ENCODE measurements around the gene TAS2R7.

The TAS2R7 gene

DNA sequence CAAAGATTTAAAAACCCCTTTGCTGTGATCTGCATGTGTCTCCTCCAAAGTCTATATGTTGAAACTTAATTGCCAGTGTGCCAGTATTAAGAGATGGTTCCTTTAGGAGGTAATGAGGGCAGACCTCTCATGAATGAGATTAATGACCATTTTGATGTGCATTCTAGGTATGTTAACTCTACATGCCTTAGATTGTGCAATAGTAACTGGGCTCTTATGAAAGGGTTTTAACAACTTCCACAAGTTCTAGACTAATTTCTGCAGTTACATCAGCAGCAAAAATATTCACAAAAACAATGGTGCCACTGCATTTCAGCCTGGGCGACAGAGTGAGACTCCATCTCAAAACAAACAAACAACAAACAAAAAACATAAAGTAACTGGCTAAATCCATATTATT lies 27.6 kb upstream of the TAS2R7 start:
- no peak for DNase-seq (ENCODE audit: low read depth)
- TF ChIP-seq, protein P1, sequence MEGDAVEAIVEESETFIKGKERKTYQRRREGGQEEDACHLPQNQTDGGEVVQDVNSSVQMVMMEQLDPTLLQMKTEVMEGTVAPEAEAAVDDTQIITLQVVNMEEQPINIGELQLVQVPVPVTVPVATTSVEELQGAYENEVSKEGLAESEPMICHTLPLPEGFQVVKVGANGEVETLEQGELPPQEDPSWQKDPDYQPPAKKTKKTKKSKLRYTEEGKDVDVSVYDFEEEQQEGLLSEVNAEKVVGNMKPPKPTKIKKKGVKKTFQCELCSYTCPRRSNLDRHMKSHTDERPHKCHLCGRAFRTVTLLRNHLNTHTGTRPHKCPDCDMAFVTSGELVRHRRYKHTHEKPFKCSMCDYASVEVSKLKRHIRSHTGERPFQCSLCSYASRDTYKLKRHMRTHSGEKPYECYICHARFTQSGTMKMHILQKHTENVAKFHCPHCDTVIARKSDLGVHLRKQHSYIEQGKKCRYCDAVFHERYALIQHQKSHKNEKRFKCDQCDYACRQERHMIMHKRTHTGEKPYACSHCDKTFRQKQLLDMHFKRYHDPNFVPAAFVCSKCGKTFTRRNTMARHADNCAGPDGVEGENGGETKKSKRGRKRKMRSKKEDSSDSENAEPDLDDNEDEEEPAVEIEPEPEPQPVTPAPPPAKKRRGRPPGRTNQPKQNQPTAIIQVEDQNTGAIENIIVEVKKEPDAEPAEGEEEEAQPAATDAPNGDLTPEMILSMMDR (IDR thresholded peaks at IDR 0.05; ENCODE audit: insufficient read depth, low read depth, low read length, missing control alignments): no peak
- H3K4me3 ChIP-seq (ENCODE audit: low read depth, low read length): no peak overlapping the region

DNA sequence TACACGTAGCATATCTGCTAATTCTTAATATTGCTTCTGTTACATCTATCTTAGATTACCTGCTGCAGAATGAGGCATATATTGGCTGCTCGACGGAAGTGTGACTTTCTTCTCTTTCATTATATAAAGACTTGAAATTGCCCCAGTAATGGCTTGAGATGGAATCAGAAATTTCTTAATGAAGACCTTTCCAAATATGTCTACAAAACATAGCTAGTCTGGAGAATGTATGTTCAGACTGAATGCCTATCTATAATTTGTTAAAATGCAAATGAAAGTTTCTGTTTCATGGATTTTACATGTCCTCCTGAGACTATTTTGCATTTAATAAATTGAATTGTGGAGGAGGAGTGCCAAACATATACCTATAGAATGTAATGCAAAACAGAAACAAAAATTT lies 23.8 kb upstream of the TAS2R7 start, which contains the start of gene TAS2R10:
TAS2R10 (minus strand) TSS at position 101 of the 400 bp plus-strand sequence; CDS start at position 12, 89 bp downstream.
- TF ChIP-seq, protein P1 (IDR thresholded peaks at IDR 0.05; ENCODE audit: insufficient read depth, low read depth, low read length, missing control alignments): no peak
- DNase-seq (ENCODE audit: low read depth): no peak
- H3K4me3 ChIP-seq (ENCODE audit: low read depth, low read length): no peak within 1 kb of the TSS

DNA sequence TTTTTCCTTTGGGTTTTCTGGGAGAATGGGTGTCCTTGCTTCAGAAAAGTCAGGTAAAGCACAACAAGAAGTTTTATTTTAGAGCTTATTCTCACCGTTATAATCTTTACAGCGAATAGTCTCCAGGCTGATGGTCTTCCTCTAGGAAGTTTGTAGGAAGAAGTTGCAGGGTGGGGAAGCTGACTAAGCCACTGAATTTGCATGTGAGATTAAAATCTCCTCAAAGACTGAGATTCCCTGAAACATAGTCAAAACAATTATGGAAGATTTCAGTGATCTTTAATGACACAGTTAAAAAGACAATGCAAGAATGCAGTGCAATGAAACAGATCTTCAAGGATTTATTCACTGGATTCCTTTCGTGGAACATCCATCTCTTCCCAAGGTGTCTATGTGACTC lies 22.5 kb upstream of the TAS2R7 start:
- no peak for DNase-seq (ENCODE audit: low read depth)
- no peak overlapping the region for H3K4me3 ChIP-seq (ENCODE audit: low read depth, low read length)
- TF ChIP-seq, protein P1 (IDR thresholded peaks at IDR 0.05; ENCODE audit: insufficient read depth, low read depth, low read length, missing control alignments): no peak

DNA sequence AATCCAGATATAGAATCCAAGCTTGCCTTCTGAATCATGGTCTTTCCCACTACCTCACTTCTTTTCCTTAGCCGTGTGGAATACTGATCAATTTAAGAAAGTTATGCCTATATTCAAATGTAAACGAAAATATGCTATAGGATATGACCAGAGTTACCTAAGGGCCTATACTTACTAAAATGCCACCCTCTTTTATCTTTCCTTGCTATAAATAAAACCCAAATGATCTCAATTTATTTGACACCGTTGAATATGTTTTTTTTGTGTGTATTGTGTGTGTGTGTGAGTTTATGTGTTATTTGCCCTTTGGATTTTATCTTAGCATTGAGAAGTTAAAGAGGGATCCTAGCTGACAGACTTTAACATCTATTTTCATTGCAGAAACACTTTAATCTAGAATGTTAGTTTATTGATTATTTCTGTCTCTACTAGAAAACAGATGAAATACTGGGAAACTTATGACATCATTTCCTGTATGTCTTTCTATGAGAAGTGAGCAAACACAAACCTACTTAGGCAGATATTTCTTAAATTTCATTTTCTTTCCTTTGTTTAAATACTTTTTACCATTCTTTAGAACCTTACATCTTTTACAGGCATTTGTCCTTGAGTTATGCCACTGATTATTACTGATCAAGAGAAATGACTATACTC lies 9.6 kb upstream of the TAS2R7 start:
- H3K4me3 ChIP-seq (ENCODE audit: low read depth, low read length): no peak overlapping the region
- no peak for DNase-seq (ENCODE audit: low read depth)
- TF ChIP-seq, protein P1 (IDR thresholded peaks at IDR 0.05; ENCODE audit: insufficient read depth, low read depth, low read length, missing control alignments): no peak

DNA sequence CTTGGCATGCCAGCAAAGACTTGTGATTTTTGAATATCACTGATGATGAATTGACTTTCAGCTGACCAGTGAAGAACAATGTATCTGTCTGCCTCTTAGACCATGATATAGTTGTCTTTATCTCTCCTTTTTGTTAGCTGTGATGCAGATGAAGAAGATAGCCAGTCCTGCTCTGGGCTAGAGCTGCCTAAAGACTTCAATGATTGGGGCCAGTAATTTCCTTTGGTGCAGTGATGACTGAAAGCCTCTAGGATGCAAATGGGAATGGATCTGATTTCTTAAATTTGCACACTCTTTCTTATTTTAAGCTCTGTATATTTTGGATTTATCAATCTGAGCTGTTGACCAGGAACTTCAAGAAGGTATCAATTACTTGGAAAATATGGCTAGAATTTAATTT lies 7.6 kb upstream of the TAS2R7 start, which contains the start of gene TAS2R9:
TAS2R9 (minus strand) TSS at position 101 of the 400 bp plus-strand sequence; CDS start at position 8, 93 bp downstream.
- no peak for DNase-seq (ENCODE audit: low read depth)
- no peak within 1 kb of the TSS for H3K4me3 ChIP-seq (ENCODE audit: low read depth, low read length)
- TF ChIP-seq, protein P1 (IDR thresholded peaks at IDR 0.05; ENCODE audit: insufficient read depth, low read depth, low read length, missing control alignments): no peak

DNA sequence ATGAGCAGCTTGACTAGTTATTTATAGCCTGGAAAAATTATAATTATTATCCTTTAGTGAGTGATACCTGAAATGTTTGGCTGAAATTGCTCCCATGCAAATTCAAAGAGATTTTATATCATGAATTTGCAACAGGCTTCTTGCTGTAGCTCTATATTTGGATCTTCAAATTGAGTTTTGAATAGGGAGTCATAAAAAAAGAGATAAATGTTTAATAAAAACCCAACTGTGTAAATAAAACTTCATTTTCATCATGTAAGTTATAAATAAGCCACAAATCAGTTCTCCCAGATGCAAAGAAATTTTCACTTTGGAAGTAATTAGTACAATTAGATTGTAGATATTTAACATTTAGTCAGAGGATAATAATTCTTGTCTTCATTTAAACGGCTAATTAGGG lies 4.8 kb upstream of the TAS2R7 start, which contains the start of gene TAS2R8:
TAS2R8 (minus strand) TSS at position 101 of the 400 bp plus-strand sequence. CDS start 306 bp downstream, outside the sequence.
- TF ChIP-seq, protein P1 (IDR thresholded peaks at IDR 0.05; ENCODE audit: insufficient read depth, low read depth, low read length, missing control alignments): no peak
- DNase-seq (ENCODE audit: low read depth): no peak
- no peak within 1 kb of the TSS for H3K4me3 ChIP-seq (ENCODE audit: low read depth, low read length)

DNA sequence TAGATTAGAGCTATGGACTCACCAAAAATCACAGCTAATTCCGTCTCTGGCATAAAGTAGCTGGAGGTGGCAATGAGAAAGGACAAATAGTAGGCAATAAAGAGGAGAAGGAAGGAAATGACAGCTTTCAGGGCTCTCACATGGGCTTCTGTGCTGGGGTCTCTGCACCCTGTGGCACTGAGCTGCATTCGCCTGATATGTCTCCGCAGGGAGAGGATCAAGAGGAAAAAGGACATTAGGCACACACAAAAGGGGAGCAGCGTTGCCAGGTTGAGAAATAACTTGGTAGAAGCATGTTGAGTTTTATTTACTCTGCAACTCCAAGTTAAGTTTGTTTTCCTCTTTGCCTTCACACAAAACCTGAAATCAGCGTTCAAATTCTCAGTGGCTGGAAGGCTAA lies 686 bp downstream of the TAS2R7 start:
- TF ChIP-seq, protein P1 (IDR thresholded peaks at IDR 0.05; ENCODE audit: insufficient read depth, low read depth, low read length, missing control alignments): no peak
- no peak overlapping the region for H3K4me3 ChIP-seq (ENCODE audit: low read depth, low read length)
- no peak for DNase-seq (ENCODE audit: low read depth)
